T-helper 17 cell (primary cell): Measurements from ENCODE around the gene SHROOM3. TPM values are rescaled to one million over a fixed set of nuclear protein-coding genes. Genes with fewer than 3 reads are reported as not detected.

Source experiments
- ATAC-seq: fragments of 150-1000 bp; cut with Tn5 transposase; 2 replicates; pipeline ENCODE4 v1.10.0; 2021; ENCODE audit warnings: mild to moderate bottlenecking, moderate library complexity
- DNase-seq, 3 donors: peaks; one replicate each; pipeline versions ENCODE4 v3.0.0 to v3.0.0-alpha.2; 2020 to 2021
- H3K9me3 ChIP-seq: one replicate; pipeline ENCODE4 v1.7.0; 2013; ENCODE audit warnings: low read length, mild to moderate bottlenecking; ENCODE audit not compliant: control insufficient read depth, poor library complexity, severe bottlenecking
- H3K27ac Mint-ChIP-seq: one replicate; pipeline ENCODE4 v1.8.0; 2022; ENCODE audit warnings: mild to moderate bottlenecking, moderate library complexity, mixed read lengths
- H3K27me3 Mint-ChIP-seq: one replicate; pipeline ENCODE4 v1.8.0; 2022; ENCODE audit warnings: mixed read lengths
- H3K36me3 Mint-ChIP-seq: one replicate; pipeline ENCODE4 v1.8.0; 2022; ENCODE audit warnings: low read depth, mixed read lengths
- H3K4me1 Mint-ChIP-seq: one replicate; pipeline ENCODE4 v1.8.0; 2022; ENCODE audit warnings: mild to moderate bottlenecking, mixed read lengths
- H3K4me3 Mint-ChIP-seq: one replicate; pipeline ENCODE4 v1.8.0; 2022; ENCODE audit warnings: mild to moderate bottlenecking, moderate library complexity, mixed read lengths
- total RNA-seq, 4 donors: library from RNA in 2 of 4; stranded (reverse) in 2 of 4; gene quantifications; one replicate each; pipeline ENCODE4 v1.2.3 and lab custom pipeline; 2022 to 2026

Gene SHROOM3
- total RNA-seq, 2 donors from 2014 or later = not detected

- Mint-ChIP-seq H3K36me3 (no peaks in the 10 kb centered on the region), H3K27ac (no peak overlapping the region), H3K4me1 (no peaks in the 10 kb centered on the region), H3K27me3 (peaks cover 28% of the 10 kb centered on the region), H3K4me3 (no peak overlapping the region)
- DNase-seq = no peak
- no peak for ATAC-seq
- no peaks in the 10 kb centered on the region for H3K9me3 ChIP-seq
Observed at GRCh38 chr4:76654084-76654483, 219.1 kb downstream of the SHROOM3 start.

- Mint-ChIP-seq H3K4me1 (no peaks in the 10 kb centered on the region), H3K4me3 (no peak overlapping the region), H3K27ac (no peak overlapping the region), H3K36me3 (no peaks in the 10 kb centered on the region), H3K27me3 (peaks cover 31% of the 10 kb centered on the region)
- ATAC-seq (no peak), DNase-seq (no peak)
- no peaks in the 10 kb centered on the region for H3K9me3 ChIP-seq
Observed at GRCh38 chr4:76654791-76655190, 219.8 kb downstream of the SHROOM3 start.

GRCh38 chr4:76655566-76656479, 220.8 kb downstream of the SHROOM3 start:
- no peaks in the 10 kb centered on the region for H3K4me1 Mint-ChIP-seq
- H3K27me3 Mint-ChIP-seq = peaks cover 31% of the 10 kb centered on the region
- H3K27ac Mint-ChIP-seq = no peak overlapping the region
- no peaks in the 10 kb centered on the region for H3K36me3 Mint-ChIP-seq
- ATAC-seq (no peak), DNase-seq (no peak)
- H3K4me3 Mint-ChIP-seq = no peak overlapping the region
- no peaks in the 10 kb centered on the region for H3K9me3 ChIP-seq

GRCh38 chr4:76657443-76657842, 222.4 kb downstream of the SHROOM3 start:
- ATAC-seq (no peak), DNase-seq (no peak)
- Mint-ChIP-seq H3K27ac (no peak overlapping the region), H3K36me3 (no peaks in the 10 kb centered on the region), H3K4me3 (no peak overlapping the region), H3K4me1 (no peaks in the 10 kb centered on the region), H3K27me3 (peaks cover 35% of the 10 kb centered on the region)
- H3K9me3 ChIP-seq = no peaks in the 10 kb centered on the region

- peaks cover 37% of the 10 kb centered on the region for H3K27me3 Mint-ChIP-seq
- DNase-seq (no peak), ATAC-seq (no peak)
- H3K27ac Mint-ChIP-seq = no peak overlapping the region
- no peaks in the 10 kb centered on the region for H3K9me3 ChIP-seq
- H3K4me3 Mint-ChIP-seq = no peak overlapping the region
- H3K4me1 Mint-ChIP-seq = no peaks in the 10 kb centered on the region
- H3K36me3 Mint-ChIP-seq = no peaks in the 10 kb centered on the region
Observed at GRCh38 chr4:76658231-76659102, 223.4 kb downstream of the SHROOM3 start.

- H3K27ac Mint-ChIP-seq = no peak overlapping the region
- no peak for ATAC-seq
- DNase-seq = no peak
- peaks cover 37% of the 10 kb centered on the region for H3K27me3 Mint-ChIP-seq
- no peaks in the 10 kb centered on the region for H3K9me3 ChIP-seq
- no peaks in the 10 kb centered on the region for H3K4me1 Mint-ChIP-seq
- H3K4me3 Mint-ChIP-seq = no peak overlapping the region
- no peaks in the 10 kb centered on the region for H3K36me3 Mint-ChIP-seq
Observed at GRCh38 chr4:76659103-76659490, 224.1 kb downstream of the SHROOM3 start.

GRCh38 chr4:76663824-76664223, 228.8 kb downstream of the SHROOM3 start:
- no peaks in the 10 kb centered on the region for H3K9me3 ChIP-seq
- H3K36me3 Mint-ChIP-seq = peaks cover 2% of the 10 kb centered on the region
- H3K27ac Mint-ChIP-seq = no peak overlapping the region
- H3K4me3 Mint-ChIP-seq = no peak overlapping the region
- H3K27me3 Mint-ChIP-seq = peaks cover 31% of the 10 kb centered on the region
- H3K4me1 Mint-ChIP-seq = peaks cover 2% of the 10 kb centered on the region
- DNase-seq (no peak), ATAC-seq (no peak)

- H3K36me3 Mint-ChIP-seq = peaks cover 2% of the 10 kb centered on the region
Observed at GRCh38 chr4:76665153-76665552, 230.1 kb downstream of the SHROOM3 start.

GRCh38 chr4:76665721-76666120, 230.7 kb downstream of the SHROOM3 start:
- peaks cover 2% of the 10 kb centered on the region for H3K4me1 Mint-ChIP-seq

More at GRCh38 chr4:76665153-76665552, 230.1 kb downstream of the SHROOM3 start:
- H3K27ac Mint-ChIP-seq = no peak overlapping the region
- no peak overlapping the region for H3K4me3 Mint-ChIP-seq
- peaks cover 2% of the 10 kb centered on the region for H3K4me1 Mint-ChIP-seq
- ATAC-seq (no peak), DNase-seq (no peak)
- H3K27me3 Mint-ChIP-seq = peaks cover 28% of the 10 kb centered on the region
- no peaks in the 10 kb centered on the region for H3K9me3 ChIP-seq

GRCh38 chr4:76666944-76667532, 232.0 kb downstream of the SHROOM3 start:
- Mint-ChIP-seq H3K4me1 (peaks cover 2% of the 10 kb centered on the region), H3K27me3 (peaks cover 28% of the 10 kb centered on the region), H3K27ac (no peak overlapping the region), H3K4me3 (no peak overlapping the region), H3K36me3 (peaks cover 2% of the 10 kb centered on the region)
- no peak for ATAC-seq
- no peaks in the 10 kb centered on the region for H3K9me3 ChIP-seq
- DNase-seq = no peak

More at GRCh38 chr4:76665721-76666120, 230.7 kb downstream of the SHROOM3 start:
- peaks cover 2% of the 10 kb centered on the region for H3K36me3 Mint-ChIP-seq
- H3K4me3 Mint-ChIP-seq = no peak overlapping the region
- H3K27ac Mint-ChIP-seq = no peak overlapping the region
- DNase-seq (no peak), ATAC-seq (no peak)
- H3K27me3 Mint-ChIP-seq = peaks cover 28% of the 10 kb centered on the region
- no peaks in the 10 kb centered on the region for H3K9me3 ChIP-seq

GRCh38 chr4:76670631-76671030, 235.6 kb downstream of the SHROOM3 start:
- Mint-ChIP-seq H3K36me3 (peaks cover 2% of the 10 kb centered on the region), H3K27me3 (peaks cover 37% of the 10 kb centered on the region), H3K4me1 (peaks cover 2% of the 10 kb centered on the region), H3K4me3 (no peak overlapping the region), H3K27ac (no peak overlapping the region)
- ATAC-seq = no peak
- DNase-seq = no peak
- H3K9me3 ChIP-seq = no peaks in the 10 kb centered on the region

- no peak for DNase-seq
- Mint-ChIP-seq H3K27me3 (peaks cover 32% of the 10 kb centered on the region), H3K4me3 (no peak overlapping the region), H3K27ac (no peak overlapping the region), H3K4me1 (no peaks in the 10 kb centered on the region), H3K36me3 (no peaks in the 10 kb centered on the region)
- no peaks in the 10 kb centered on the region for H3K9me3 ChIP-seq
- ATAC-seq = no peak
Observed at GRCh38 chr4:76673362-76673761, 238.3 kb downstream of the SHROOM3 start.

GRCh38 chr4:76674983-76675382, 240.0 kb downstream of the SHROOM3 start:
- ATAC-seq (no peak), DNase-seq (no peak)
- H3K27me3 Mint-ChIP-seq = peaks cover 30% of the 10 kb centered on the region
- no peaks in the 10 kb centered on the region for H3K9me3 ChIP-seq
- H3K36me3 Mint-ChIP-seq = no peaks in the 10 kb centered on the region
- no peak overlapping the region for H3K4me3 Mint-ChIP-seq
- no peak overlapping the region for H3K27ac Mint-ChIP-seq
- H3K4me1 Mint-ChIP-seq = no peaks in the 10 kb centered on the region
